NCI-H1436 treated with DMSO at 0.1 percent for 48 hours (cell line): Measurements from ENCODE around the gene IGF2R.
"Not testable (repeated sequence)": the region's sequence is repeated elsewhere in the genome, so short reads cannot be mapped to it uniquely, and the experiment has no call there.

Source experiments
- DNase-seq: peaks from one replicate; lab custom pipeline; 2025; lab: John Stamatoyannopoulos, UW

The IGF2R gene

GRCh38 chr6:160095146-160095845 is 126.4 kb downstream of the IGF2R start:
- DNase-seq: no peak

GRCh38 chr6:160101277-160102205 is 132.7 kb downstream of the IGF2R start:
- DNase-seq: no peak

- no peak for DNase-seq
Observed at GRCh38 chr6:160102399-160102798, 133.5 kb downstream of the IGF2R start.

GRCh38 chr6:160102956-160103824 is 134.3 kb downstream of the IGF2R start:
- DNase-seq: no peak

GRCh38 chr6:160103825-160104100 is 134.9 kb downstream of the IGF2R start:
- DNase-seq: no peak

- DNase-seq: no peak
Observed at GRCh38 chr6:160104821-160105517, 136.1 kb downstream of the IGF2R start.

GRCh38 chr6:160106010-160106409 is 137.1 kb downstream of the IGF2R start:
- no peak for DNase-seq

GRCh38 chr6:160106701-160107100 is 137.8 kb downstream of the IGF2R start:
- DNase-seq: no peak

GRCh38 chr6:160108077-160108476 is 139.2 kb downstream of the IGF2R start:
- no peak for DNase-seq

GRCh38 chr6:160110586-160111123 is 141.8 kb downstream of the IGF2R start:
- DNase-seq: no peak

GRCh38 chr6:160111806-160112205 is 142.9 kb downstream of the IGF2R start:
- no peak for DNase-seq

GRCh38 chr6:160112628-160113299 is 143.9 kb downstream of the IGF2R start:
- DNase-seq: no peak

- not testable (repeated sequence) for DNase-seq
Observed at GRCh38 chr6:160114536-160114935, 145.7 kb downstream of the IGF2R start.

GRCh38 chr6:160115421-160115820 is 146.5 kb downstream of the IGF2R start:
- DNase-seq: no peak

- DNase-seq: no peak
Observed at GRCh38 chr6:160116411-160116810, 147.5 kb downstream of the IGF2R start.

GRCh38 chr6:160117137-160117536 is 148.3 kb downstream of the IGF2R start:
- no peak for DNase-seq

GRCh38 chr6:160118620-160119229 is 149.8 kb downstream of the IGF2R start:
- no peak for DNase-seq

- no peak for DNase-seq
Observed at GRCh38 chr6:160120087-160120486, 151.2 kb downstream of the IGF2R start.

GRCh38 chr6:160121558-160121957 is 152.7 kb downstream of the IGF2R start, which contains the start of gene SLC22A1:
TSS of gene SLC22A1 (plus strand) at chr6:160121815. CDS start at chr6:160121936, 121 bp downstream.
- no peak for DNase-seq

GRCh38 chr6:160121981-160122380 is 153.1 kb downstream of the IGF2R start:
- no peak for DNase-seq
